Measurements from ENCODE around the gene SLC35G1. TPM values are rescaled to one million over a fixed set of nuclear protein-coding genes. Genes with fewer than 3 reads are reported as not detected.

Gene SLC35G1, protein sequence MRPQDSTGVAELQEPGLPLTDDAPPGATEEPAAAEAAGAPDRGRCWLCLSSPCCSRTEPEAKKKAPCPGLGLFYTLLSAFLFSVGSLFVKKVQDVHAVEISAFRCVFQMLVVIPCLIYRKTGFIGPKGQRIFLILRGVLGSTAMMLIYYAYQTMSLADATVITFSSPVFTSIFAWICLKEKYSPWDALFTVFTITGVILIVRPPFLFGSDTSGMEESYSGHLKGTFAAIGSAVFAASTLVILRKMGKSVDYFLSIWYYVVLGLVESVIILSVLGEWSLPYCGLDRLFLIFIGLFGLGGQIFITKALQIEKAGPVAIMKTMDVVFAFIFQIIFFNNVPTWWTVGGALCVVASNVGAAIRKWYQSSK
- total RNA-seq: 1 to 10 TPM; 5.1 to 5.8 TPM
- 12.4 to 12.6 reads per million in 2 donors for total RNA-seq

- ATAC-seq (peak; percentile 90), DNase-seq (peak; percentile 44 to 67 (median 66))
- H3K27ac Mint-ChIP-seq: peak within 1 kb of the TSS; percentile 74
- H3K27me3 Mint-ChIP-seq: peaks cover 17% of the 10 kb centered on the region
- H3K9me3 ChIP-seq (ENCODE audit: control insufficient read depth, low read length, poor library complexity, severe bottlenecking): no peaks in the 10 kb centered on the region
- H3K36me3 Mint-ChIP-seq (ENCODE audit: low read depth): peaks cover 2% of the 10 kb centered on the region
- H3K4me3 Mint-ChIP-seq: peak within 1 kb of the TSS; percentile 87
- H3K4me1 Mint-ChIP-seq: peaks cover 30% of the 10 kb centered on the region
Observed at GRCh38 chr10:93893646-93894515, at the start of gene SLC35G1. Gene SLC35G1 (plus strand): TSS chr10:93893978. CDS start chr10:93894034, 56 bp downstream.

GRCh38 chr10:93844979-93845626, 48.7 kb upstream of the SLC35G1 start:
- H3K9me3 ChIP-seq (ENCODE audit: control insufficient read depth, low read length, poor library complexity, severe bottlenecking): no peaks in the 10 kb centered on the region
- Mint-ChIP-seq H3K27ac (no peak overlapping the region), H3K4me1 (peaks cover 8% of the 10 kb centered on the region), H3K4me3 (no peak overlapping the region), H3K27me3 (peaks cover 6% of the 10 kb centered on the region), H3K36me3 (ENCODE audit: low read depth) (peaks cover 3% of the 10 kb centered on the region)
- DNase-seq (no peak), ATAC-seq (no peak)

DNA sequence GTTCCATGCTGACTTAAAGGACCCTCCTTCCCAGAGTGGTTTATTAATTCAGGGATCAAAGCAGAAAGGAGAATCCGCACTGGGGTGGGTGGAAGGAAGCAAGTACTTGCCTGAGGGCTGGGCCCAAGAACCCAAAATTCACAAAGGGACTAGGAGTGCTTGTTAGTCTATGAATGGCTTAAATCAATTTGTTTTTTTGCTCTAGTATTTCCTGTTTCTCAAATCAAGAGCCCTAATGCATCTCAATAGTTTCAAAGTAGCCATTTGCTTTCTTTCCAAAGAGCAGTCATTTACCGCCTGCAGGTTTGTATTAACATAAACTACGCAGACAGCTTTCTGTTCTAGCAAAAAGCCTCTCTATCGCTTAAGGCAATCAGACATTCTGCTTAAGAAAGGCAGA, 44.2 kb upstream of the SLC35G1 start:
- Mint-ChIP-seq H3K4me1 (no peaks in the 10 kb centered on the region), H3K27me3 (no peaks in the 10 kb centered on the region), H3K27ac (no peak overlapping the region), H3K4me3 (no peak overlapping the region), H3K36me3 (ENCODE audit: low read depth) (no peaks in the 10 kb centered on the region)
- H3K9me3 ChIP-seq (ENCODE audit: control insufficient read depth, low read length, poor library complexity, severe bottlenecking): no peaks in the 10 kb centered on the region
- ATAC-seq: no peak
- no peak for DNase-seq

GRCh38 chr10:93850031-93851015, 43.5 kb upstream of the SLC35G1 start:
- ATAC-seq (no peak), DNase-seq (no peak)
- H3K4me1 Mint-ChIP-seq: no peaks in the 10 kb centered on the region
- H3K4me3 Mint-ChIP-seq: no peak overlapping the region
- H3K9me3 ChIP-seq (ENCODE audit: control insufficient read depth, low read length, poor library complexity, severe bottlenecking): no peaks in the 10 kb centered on the region
- H3K27ac Mint-ChIP-seq: no peak overlapping the region
- no peaks in the 10 kb centered on the region for H3K36me3 Mint-ChIP-seq (ENCODE audit: low read depth)
- H3K27me3 Mint-ChIP-seq: no peaks in the 10 kb centered on the region

- H3K36me3 Mint-ChIP-seq (ENCODE audit: low read depth): no peaks in the 10 kb centered on the region
- H3K4me3 Mint-ChIP-seq: no peak overlapping the region
- H3K27ac Mint-ChIP-seq: no peak overlapping the region
- H3K27me3 Mint-ChIP-seq: no peaks in the 10 kb centered on the region
- no peaks in the 10 kb centered on the region for H3K9me3 ChIP-seq (ENCODE audit: control insufficient read depth, low read length, poor library complexity, severe bottlenecking)
- no peaks in the 10 kb centered on the region for H3K4me1 Mint-ChIP-seq
- no peak for DNase-seq
- ATAC-seq: no peak
Observed at GRCh38 chr10:93851169-93851568, 42.6 kb upstream of the SLC35G1 start.

DNA sequence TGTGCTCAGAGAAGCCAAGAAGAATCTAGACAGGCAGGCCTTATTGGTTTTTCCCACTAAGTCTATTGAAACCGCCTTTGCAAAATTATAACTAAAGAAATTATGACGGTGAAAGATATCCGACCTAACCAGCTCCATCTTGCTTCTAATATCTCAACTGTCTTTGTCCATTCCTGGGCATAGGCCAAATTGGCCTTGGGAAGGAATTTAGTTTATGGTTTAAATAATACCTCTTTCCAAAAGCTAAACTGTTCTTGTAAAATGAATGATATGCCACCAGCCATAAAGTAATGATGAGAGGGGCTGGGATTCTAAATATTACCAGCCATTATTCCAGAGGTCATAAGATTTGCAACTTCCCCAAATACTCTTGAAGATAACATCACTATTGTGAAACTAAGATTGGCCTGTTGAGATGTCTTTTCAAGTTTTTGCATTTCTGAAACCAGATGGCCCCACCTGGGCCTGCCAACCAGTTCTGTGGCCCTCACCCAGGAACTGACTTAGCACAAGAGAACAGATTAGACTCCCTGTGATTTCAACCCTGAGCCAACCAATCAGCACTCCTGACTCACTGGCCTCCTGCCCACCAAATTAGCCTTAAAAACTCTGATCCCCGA, 41.2 kb upstream of the SLC35G1 start:
- Mint-ChIP-seq H3K27me3 (peaks cover 3% of the 10 kb centered on the region), H3K4me3 (no peak overlapping the region), H3K27ac (no peak overlapping the region), H3K36me3 (ENCODE audit: low read depth) (no peaks in the 10 kb centered on the region), H3K4me1 (peaks cover 2% of the 10 kb centered on the region)
- no peaks in the 10 kb centered on the region for H3K9me3 ChIP-seq (ENCODE audit: control insufficient read depth, low read length, poor library complexity, severe bottlenecking)
- ATAC-seq (no peak), DNase-seq (no peak)

- no peak overlapping the region for H3K27ac Mint-ChIP-seq
- no peaks in the 10 kb centered on the region for H3K36me3 Mint-ChIP-seq (ENCODE audit: low read depth)
- DNase-seq (no peak), ATAC-seq (no peak)
- H3K4me3 Mint-ChIP-seq: no peak overlapping the region
- peaks cover 2% of the 10 kb centered on the region for H3K4me1 Mint-ChIP-seq
- no peaks in the 10 kb centered on the region for H3K9me3 ChIP-seq (ENCODE audit: control insufficient read depth, low read length, poor library complexity, severe bottlenecking)
- H3K27me3 Mint-ChIP-seq: peaks cover 5% of the 10 kb centered on the region
Observed at GRCh38 chr10:93854975-93855374, 38.8 kb upstream of the SLC35G1 start.

GRCh38 chr10:93856349-93857145, 37.2 kb upstream of the SLC35G1 start:
- Mint-ChIP-seq H3K27me3 (peaks cover 5% of the 10 kb centered on the region), H3K27ac (no peak overlapping the region), H3K4me1 (peaks cover 2% of the 10 kb centered on the region), H3K36me3 (ENCODE audit: low read depth) (no peaks in the 10 kb centered on the region), H3K4me3 (no peak overlapping the region)
- H3K9me3 ChIP-seq (ENCODE audit: control insufficient read depth, low read length, poor library complexity, severe bottlenecking): no peaks in the 10 kb centered on the region
- ATAC-seq (no peak), DNase-seq (no peak)

DNA sequence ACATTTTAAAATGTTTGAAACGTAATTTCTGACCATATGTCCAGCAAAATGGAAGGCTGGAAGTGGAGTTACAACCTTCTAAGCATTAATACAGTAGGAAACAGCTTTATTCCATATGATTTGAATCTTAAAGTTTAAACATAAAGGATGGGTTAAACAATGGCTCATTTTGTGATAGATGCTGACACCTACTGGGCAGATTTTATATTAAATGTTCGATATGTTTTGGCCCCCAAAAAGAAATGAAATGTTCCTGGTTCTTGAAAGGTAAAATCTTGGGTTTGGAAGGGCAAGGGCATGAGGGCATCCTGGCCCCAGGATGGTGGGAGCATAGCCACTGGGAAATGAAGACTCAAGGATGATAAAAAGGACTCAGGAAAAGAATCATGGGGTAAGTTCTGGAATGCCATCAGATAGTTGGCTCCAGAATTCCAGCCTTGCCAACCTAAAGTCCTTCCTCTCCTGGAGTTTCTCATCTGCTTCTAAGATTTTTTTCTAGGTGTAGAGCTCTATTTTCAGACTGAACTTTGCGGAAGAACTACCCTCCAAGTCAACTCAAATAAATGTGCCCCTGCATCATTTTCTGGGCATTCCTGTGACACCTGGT, 34.6 kb upstream of the SLC35G1 start:
- peaks cover 5% of the 10 kb centered on the region for H3K27me3 Mint-ChIP-seq
- no peaks in the 10 kb centered on the region for H3K9me3 ChIP-seq (ENCODE audit: control insufficient read depth, low read length, poor library complexity, severe bottlenecking)
- no peak overlapping the region for H3K4me3 Mint-ChIP-seq
- DNase-seq (no peak), ATAC-seq (no peak)
- no peaks in the 10 kb centered on the region for H3K36me3 Mint-ChIP-seq (ENCODE audit: low read depth)
- no peak overlapping the region for H3K27ac Mint-ChIP-seq
- H3K4me1 Mint-ChIP-seq: peaks cover 2% of the 10 kb centered on the region

- no peaks in the 10 kb centered on the region for H3K36me3 Mint-ChIP-seq (ENCODE audit: low read depth)
- DNase-seq: no peak
- H3K27me3 Mint-ChIP-seq: peaks cover 5% of the 10 kb centered on the region
- H3K27ac Mint-ChIP-seq: no peak overlapping the region
- no peaks in the 10 kb centered on the region for H3K4me1 Mint-ChIP-seq
- no peak overlapping the region for H3K4me3 Mint-ChIP-seq
- no peak for ATAC-seq
- H3K9me3 ChIP-seq (ENCODE audit: control insufficient read depth, low read length, poor library complexity, severe bottlenecking): no peaks in the 10 kb centered on the region
Observed at GRCh38 chr10:93861825-93862224, 32.0 kb upstream of the SLC35G1 start.

DNA sequence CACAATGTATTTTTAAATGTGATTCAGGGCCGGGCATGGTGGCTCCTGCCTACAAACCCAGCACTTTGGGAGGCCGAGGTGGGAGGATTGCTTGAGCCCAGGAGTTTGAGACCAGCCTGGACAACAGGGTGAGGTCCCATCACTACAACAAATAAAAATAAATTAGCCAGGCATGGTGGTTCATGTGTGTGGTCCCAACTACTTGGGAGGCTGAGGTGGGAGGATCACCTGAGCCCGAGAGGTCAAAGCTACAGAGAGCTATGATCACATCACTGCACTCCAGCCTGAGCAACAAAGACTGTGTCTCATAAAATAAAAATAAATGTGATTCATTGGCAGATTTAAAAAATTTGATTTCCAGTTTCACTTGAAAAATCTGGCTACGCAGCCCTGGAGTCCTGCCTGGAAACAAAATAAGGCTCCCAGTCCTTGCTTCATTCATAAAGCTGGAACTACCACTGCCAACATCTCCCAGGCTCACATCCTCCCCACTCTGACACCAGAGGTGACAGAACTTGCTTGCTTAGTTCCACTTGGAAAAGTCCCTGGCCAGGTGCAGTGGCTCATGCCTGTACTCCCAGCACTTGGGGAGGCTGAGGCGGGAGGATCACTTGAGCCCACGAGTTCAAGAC, 27.9 kb upstream of the SLC35G1 start:
- Mint-ChIP-seq H3K27me3 (peaks cover 18% of the 10 kb centered on the region), H3K27ac (no peak overlapping the region), H3K36me3 (ENCODE audit: low read depth) (no peaks in the 10 kb centered on the region), H3K4me1 (no peaks in the 10 kb centered on the region), H3K4me3 (no peak overlapping the region)
- H3K9me3 ChIP-seq (ENCODE audit: control insufficient read depth, low read length, poor library complexity, severe bottlenecking): no peaks in the 10 kb centered on the region
- no peak for DNase-seq
- ATAC-seq: no peak

Measured in T-helper 17 cell (primary cell).